HL-60/S4 treated with phorbol 12-myristate 13-acetate at 8.2 ng/mL for 4 days and 3 days (cell line): Measurements from ENCODE around the gene RYR3.
"Not testable (repeated sequence)": the region's sequence is repeated elsewhere in the genome, so short reads cannot be mapped to it uniquely, and the experiment has no call there.

Experiments
- in situ Hi-C: fragments of 300-500 bp; cut with MboI; formaldehyde crosslinking; loops from 2 replicates; pipeline ENCODE4 v1.15.0; 2022; ENCODE audit warnings: low sequenced_read_pairs

The RYR3 gene

DNA sequence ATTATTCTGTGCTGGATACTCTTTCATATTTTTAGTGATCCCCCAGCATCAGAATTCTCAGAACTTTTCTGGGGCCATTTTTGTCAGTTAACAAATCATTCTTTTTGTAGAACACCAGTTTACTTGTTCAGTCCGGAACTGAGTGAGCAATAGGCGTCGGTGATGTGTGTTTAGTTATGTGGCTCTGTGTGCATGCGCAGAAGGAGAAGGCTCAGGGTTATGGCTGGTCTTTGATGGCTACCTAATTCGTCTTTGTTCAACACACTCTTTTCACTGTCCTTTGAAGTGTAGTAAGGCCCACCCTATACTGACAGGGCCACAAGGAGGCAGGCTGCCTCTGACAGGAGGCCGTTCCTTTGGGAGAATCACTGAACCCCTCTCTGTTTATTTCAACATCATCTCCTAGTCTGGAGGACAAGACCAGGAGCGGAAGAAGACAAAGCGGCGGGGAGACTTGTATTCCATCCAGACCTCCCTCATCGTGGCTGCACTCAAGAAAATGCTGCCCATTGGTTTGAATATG lies 499.4 kb downstream of the RYR3 start:
- in situ Hi-C loops: no loop called here

- in situ Hi-C loops: no loop called here
Observed at GRCh38 chr15:33810806-33811205, 500.0 kb downstream of the RYR3 start.

GRCh38 chr15:33813891-33814290 lies 503.1 kb downstream of the RYR3 start:
- in situ Hi-C loops: no loop called here

- in situ Hi-C loops: not testable (repeated sequence)
Observed at GRCh38 chr15:33819499-33819898, 508.7 kb downstream of the RYR3 start.

GRCh38 chr15:33822479-33822878 lies 511.7 kb downstream of the RYR3 start:
- in situ Hi-C loops: no loop called here

DNA sequence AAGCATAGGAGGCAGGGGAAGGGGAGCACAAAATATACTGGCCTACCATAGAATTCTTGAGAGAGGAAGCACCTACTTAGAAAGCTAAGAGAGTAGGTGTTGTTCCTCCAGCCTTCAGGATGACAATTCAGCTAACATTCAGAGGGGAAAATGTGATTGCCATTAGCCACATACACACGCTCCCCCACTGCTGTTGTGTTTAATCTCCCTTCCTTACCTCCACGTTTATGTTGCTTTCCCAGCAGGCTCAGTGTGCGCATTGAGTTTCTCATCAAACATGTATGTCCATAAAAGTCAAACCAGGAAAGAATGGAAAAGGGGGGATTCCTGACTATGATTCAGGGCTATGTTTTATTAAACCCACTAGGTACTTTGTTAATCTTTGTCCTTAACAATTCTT lies 512.4 kb downstream of the RYR3 start:
- in situ Hi-C loops: no loop called here

DNA sequence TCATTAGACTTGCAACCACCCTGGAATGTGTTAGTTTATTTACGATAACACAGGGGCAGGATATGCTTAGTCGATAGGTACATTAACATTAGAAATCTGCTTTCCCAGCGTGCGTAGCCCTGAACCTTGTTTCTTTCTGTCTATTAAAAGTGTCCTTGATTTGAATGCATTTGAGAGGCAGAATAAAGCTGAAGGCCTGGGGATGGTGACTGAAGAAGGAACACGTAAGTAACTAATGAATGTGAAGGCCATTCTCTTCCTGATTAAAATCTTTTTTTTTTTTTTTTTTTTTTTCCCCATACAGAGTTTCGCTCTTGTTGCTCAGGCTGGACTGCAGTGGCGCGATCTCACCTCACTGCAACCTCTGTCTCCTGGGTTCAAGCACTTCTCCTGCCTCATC lies 514.7 kb downstream of the RYR3 start:
- in situ Hi-C loops: no loop called here

- in situ Hi-C loops: no loop called here
Observed at GRCh38 chr15:33826201-33826600, 515.4 kb downstream of the RYR3 start.

GRCh38 chr15:33830351-33830750 lies 519.6 kb downstream of the RYR3 start:
- in situ Hi-C loops: no loop called here

DNA sequence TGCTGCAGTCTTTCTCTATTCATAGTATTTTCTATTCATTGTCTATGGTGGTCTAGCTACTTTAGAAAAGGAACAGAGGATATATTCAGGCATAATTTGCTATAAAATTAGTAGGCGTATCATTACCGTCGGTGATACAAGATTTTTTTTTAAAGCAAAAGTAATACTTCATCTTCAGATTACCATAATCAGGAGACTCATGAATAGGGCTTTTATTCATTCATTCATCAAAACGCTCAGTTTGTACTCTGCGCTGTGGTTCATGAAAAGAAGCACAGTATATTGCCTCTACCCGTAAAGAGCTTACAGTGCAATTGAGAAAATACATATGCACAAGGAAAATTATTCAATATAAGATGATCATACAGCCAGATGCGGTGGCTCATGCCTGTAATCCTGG lies 520.9 kb downstream of the RYR3 start:
- in situ Hi-C loops: no loop called here

DNA sequence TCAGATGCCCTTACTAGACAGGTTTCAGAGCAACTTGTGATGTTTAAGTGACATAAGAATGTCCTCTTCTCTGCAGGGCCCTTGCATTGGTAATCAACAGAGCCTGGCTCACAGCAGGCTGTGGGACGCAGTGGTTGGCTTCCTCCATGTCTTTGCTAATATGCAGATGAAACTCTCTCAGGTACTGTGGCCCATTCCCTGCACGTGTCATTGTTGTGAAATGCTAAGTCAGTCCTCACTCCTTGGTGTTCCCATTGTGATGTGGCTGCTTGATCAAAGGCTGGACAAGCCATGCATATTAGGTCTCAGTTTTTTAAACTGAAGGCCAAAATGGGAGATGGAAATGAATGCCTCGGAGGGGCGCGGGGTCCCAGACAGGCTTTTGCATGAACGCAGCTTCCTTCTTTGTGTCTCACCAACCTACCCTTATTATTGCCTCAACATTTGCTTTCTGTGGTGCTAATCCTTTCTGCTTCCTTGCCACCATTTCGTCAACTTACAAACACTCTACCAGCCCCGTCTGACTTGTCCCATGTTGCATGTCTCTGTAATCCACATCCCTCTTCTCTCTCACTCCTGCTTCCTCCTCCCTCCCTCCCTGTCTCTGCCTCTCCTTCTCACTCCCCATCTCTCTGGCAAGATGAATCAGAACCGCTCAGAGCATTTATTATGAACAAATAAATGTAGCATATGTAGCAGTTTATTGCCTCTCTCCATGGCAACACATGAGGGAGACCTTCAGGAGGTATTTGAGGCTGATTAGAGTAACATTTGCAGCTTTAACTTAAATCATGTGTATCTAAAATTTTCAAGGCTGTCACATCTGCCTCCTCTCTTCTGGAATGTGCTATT lies 524.4 kb downstream of the RYR3 start:
- in situ Hi-C loops: no loop called here

GRCh38 chr15:33837294-33837693 lies 526.5 kb downstream of the RYR3 start:
- in situ Hi-C loops: no loop called here

DNA sequence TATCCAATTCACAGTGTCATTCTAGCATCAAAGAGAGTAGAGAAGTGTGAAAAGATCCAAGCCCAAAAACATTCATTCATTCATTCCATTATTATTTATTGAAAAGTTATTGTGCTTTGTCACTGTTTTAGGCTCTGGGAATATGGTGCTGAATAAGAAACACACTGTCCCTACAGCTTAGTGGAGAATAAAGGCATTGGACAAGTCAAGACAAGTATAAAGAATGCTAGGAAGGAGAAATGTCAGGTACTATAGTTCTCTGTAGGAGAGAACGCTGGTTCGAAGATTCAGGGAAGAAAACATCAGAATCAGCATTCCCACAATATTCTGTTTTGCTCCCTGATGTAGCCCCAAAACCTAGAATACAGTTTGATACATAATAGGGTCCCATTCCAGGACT lies 528.8 kb downstream of the RYR3 start:
- in situ Hi-C loops: no loop called here

GRCh38 chr15:33840615-33841014 lies 529.8 kb downstream of the RYR3 start:
- in situ Hi-C loops: no loop called here

DNA sequence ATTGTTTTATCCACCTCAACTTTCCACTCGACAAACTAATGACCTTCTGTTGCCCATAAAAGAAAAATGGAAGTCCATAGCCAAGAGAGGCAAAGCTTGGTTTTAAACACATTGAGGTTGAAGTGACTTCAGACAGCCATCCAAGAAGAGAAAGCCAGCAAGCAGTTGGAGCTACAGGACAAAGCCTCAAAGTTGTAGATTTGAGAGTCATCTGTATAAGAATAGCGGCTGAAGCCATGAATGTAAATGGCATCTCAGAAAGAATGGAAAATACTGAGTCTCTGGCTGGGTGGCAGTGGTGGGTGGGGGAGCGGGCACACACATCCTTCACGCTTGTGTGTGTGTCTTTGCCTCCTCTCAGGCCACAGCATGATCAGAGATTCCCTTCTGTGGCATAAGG lies 533.4 kb downstream of the RYR3 start:
- in situ Hi-C loops: no loop called here

DNA sequence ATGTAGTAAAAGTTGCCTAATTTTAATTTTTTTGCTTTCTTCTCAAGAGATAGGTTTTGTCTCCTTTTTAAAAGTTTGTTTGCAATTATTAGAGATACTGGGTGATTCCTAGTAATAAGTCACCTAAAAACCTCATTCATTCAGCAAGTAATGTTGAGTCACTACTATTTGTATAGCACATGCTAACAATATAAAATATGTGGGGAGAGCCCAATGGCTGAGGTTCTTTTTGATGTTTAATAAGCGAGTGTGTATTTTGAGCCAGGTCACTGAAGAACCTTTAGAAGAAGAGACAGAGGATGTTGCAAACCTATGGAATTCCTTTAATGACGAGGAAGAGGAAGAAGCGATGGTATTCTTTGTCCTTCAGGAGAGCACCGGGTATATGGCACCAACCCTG lies 533.8 kb downstream of the RYR3 start:
- in situ Hi-C loops: no loop called here

GRCh38 chr15:33846142-33846541 lies 535.4 kb downstream of the RYR3 start:
- in situ Hi-C loops: no loop called here

GRCh38 chr15:33846862-33847261 lies 536.1 kb downstream of the RYR3 start:
- in situ Hi-C loops: no loop called here

- in situ Hi-C loops: no loop called here
Observed at GRCh38 chr15:33848011-33848410, 537.2 kb downstream of the RYR3 start.

DNA sequence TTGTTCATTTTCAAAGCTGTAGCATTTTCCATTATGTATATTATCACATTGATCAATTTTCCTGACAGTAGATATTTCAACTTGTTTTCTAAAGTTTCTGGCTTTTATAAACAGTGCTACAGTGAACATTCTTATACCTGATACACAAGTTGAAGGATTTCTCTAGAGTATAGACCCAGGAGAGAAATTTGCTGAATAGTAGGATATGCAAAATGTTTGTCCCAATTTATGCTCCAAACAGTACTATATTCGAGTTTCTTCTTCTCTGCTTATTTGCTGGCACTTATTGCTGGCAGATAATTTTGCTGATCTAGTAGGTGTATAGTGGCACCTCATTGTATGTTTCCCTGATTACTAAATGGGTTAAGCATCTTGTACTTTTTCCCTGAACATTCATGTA lies 540.3 kb downstream of the RYR3 start:
- in situ Hi-C loops: no loop called here

DNA sequence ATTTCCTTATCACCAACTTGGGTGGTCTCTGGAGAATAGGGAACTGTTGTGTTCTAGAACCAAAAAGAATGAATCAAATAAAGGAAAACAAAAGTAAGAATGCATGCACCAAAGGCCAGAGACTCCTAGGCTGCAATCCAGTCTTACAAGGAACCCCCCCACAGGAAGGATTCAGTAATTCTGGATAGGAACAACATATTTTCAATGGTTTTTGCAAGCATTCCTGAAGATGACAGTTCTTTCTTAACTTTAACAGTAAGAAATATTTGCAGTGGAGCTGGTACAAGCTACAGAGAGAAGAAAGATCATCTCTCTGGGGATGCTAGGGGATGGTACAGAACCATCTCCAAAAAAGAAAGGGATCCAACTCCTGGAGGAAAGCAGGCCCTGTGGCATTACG lies 541.3 kb downstream of the RYR3 start:
- in situ Hi-C loops: no loop called here

DNA sequence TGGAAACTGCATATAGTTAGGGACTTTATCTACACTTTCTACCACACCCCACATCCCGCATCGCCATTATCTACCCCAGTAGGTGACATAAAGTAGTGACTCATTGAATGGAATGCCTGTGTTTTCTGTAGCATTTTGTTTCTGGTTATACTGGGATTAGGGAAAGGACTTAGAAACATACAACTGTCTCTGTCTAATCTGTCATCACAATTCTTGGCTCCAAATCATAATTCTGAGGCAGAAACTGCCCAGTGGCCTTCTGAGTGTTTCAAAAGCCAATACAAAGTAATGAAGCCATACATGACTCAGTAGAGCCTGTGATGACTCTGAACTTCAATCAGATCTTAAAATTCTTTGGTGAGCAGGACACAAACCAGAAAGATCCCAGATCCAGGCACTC lies 541.8 kb downstream of the RYR3 start:
- in situ Hi-C loops: no loop called here

DNA sequence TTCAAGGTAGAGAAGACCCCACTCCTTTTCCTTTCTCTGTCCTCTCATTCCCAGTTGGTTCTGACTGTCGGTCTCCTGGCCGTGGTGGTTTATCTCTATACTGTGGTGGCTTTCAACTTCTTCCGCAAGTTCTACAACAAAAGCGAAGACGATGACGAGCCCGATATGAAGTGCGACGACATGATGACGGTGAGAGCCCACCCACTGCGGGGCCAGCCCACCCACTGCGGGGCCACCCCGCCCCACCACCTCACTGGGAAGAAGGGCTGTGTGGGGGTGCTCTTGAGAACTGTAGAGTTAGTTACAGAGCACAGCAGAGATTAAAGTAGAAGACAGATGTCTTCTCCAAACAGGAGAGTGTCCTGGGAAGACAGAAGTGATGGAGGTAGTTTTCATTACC lies 547.0 kb downstream of the RYR3 start:
- in situ Hi-C loops: no loop called here
